ENCODE results near the gene MREG.

Gene MREG

GRCh38 chr2:215967590-215968378 lies 45.6 kb downstream of the MREG start:
- Histone ChIP-seq H3K36me3 (peaks cover 9% of the 10 kb centered on the region), H3K9me3 (ENCODE audit: severe bottlenecking) (peaks cover 3% of the 10 kb centered on the region), H3K27ac (no peak overlapping the region), H3K4me3 (ENCODE audit: low read depth, low read length) (no peak overlapping the region), H3K27me3 (ENCODE audit: insufficient read depth, low read depth, severe bottlenecking) (no peaks in the 10 kb centered on the region)
- no peak for TF ChIP-seq CTCF (IDR thresholded peaks at IDR 0.05; ENCODE audit: low read depth, low read length)
- DNase-seq, result no peak

- H3K4me3 ChIP-seq (ENCODE audit: low read depth, low read length), result no peak overlapping the region
- H3K27ac ChIP-seq, result no peak overlapping the region
- H3K9me3 ChIP-seq (ENCODE audit: severe bottlenecking), result peaks cover 3% of the 10 kb centered on the region
- H3K27me3 ChIP-seq (ENCODE audit: insufficient read depth, low read depth, severe bottlenecking), result no peaks in the 10 kb centered on the region
- peaks cover 9% of the 10 kb centered on the region for H3K36me3 ChIP-seq
- DNase-seq, result no peak
- TF ChIP-seq CTCF (IDR thresholded peaks at IDR 0.05; ENCODE audit: low read depth, low read length), result no peak
These were observed 46.4 kb downstream of the MREG start for GRCh38 chr2:215966951-215967350.

GRCh38 chr2:215966274-215966673 lies 47.1 kb downstream of the MREG start:
- H3K27ac ChIP-seq, result no peak overlapping the region

GRCh38 chr2:215965532-215966165 lies 47.7 kb downstream of the MREG start:
- Histone ChIP-seq H3K9me3 (ENCODE audit: severe bottlenecking) (peaks cover 2% of the 10 kb centered on the region), H3K27me3 (ENCODE audit: insufficient read depth, low read depth, severe bottlenecking) (no peaks in the 10 kb centered on the region), H3K4me3 (ENCODE audit: low read depth, low read length) (no peak overlapping the region), H3K36me3 (peaks cover 9% of the 10 kb centered on the region), H3K27ac (no peak overlapping the region)
- DNase-seq, result no peak
- TF ChIP-seq CTCF (IDR thresholded peaks at IDR 0.05; ENCODE audit: low read depth, low read length), result no peak

More at GRCh38 chr2:215966274-215966673, 47.1 kb downstream of the MREG start:
- no peak for DNase-seq
- Histone ChIP-seq H3K9me3 (ENCODE audit: severe bottlenecking) (peaks cover 3% of the 10 kb centered on the region), H3K36me3 (peaks cover 9% of the 10 kb centered on the region), H3K4me3 (ENCODE audit: low read depth, low read length) (no peak overlapping the region), H3K27me3 (ENCODE audit: insufficient read depth, low read depth, severe bottlenecking) (no peaks in the 10 kb centered on the region)
- no peak for TF ChIP-seq CTCF (IDR thresholded peaks at IDR 0.05; ENCODE audit: low read depth, low read length)

DNA sequence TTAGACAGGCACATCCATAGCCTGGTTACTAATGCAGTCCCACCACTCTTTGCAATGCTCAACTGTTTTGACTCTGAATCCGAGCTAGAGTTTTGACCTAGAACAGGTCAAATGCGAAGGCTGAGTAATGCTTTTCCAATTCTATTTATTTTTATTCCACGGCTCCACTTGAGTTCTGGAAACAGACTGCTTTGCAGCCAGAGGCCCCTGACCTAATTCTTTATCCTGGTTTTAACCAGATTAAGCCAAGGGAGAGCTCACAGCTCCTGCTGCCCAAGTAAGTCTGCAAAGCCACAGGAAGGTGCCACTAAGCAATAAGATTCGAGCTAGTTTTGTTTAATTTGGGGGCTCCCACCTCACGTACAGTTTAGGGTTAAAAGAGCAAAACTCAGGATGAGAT lies 51.4 kb downstream of the MREG start:
- Histone ChIP-seq H3K9me3 (ENCODE audit: severe bottlenecking) (no peaks in the 10 kb centered on the region), H3K27me3 (ENCODE audit: insufficient read depth, low read depth, severe bottlenecking) (no peaks in the 10 kb centered on the region), H3K27ac (peak overlapping the region; percentile 86), H3K36me3 (peaks cover 13% of the 10 kb centered on the region), H3K4me3 (ENCODE audit: low read depth, low read length) (peak overlapping the region; percentile 1; the same call in 1 of the 2 replicates)
- TF ChIP-seq CTCF (IDR thresholded peaks at IDR 0.05; ENCODE audit: low read depth, low read length), result no peak
- DNase-seq, result peak; percentile 67
